Activated CD8-positive, alpha-beta memory T cell treated with anti-CD3 and anti-CD28 coated beads, Interleukin-2, amount 10 ng/mL, durations not matched to agents 7 days and 5 days (primary cell): ENCODE results near the gene ZMYM2. TPM values are rescaled to one million over a fixed set of nuclear protein-coding genes. Genes with fewer than 3 reads are reported as not detected.

Experiments used
- ATAC-seq: fragments of 150-1000 bp; cut with Tn5 transposase; one replicate; pipeline ENCODE4 v1.10.0; 2021; ENCODE audit warnings: moderate library complexity
- CTCF ChIA-PET: fragments of 350-600 bp; sonication (Branson Sonifier 250); formaldehyde crosslinking; loops from one replicate; lab custom pipeline; 2021; ENCODE audit warnings: antibody characterized with exemption; lab: Charles Lee
- DNase-seq: peaks from one replicate; pipeline ENCODE4 v3.0.0-alpha.2; 2020
- H3K27ac Mint-ChIP-seq: one replicate; pipeline ENCODE4 v1.8.0; 2021; ENCODE audit warnings: mild to moderate bottlenecking, mixed read lengths
- H3K27me3 Mint-ChIP-seq: one replicate; pipeline ENCODE4 v1.8.0; 2021; ENCODE audit warnings: mixed read lengths
- H3K36me3 Mint-ChIP-seq: one replicate; pipeline ENCODE4 v1.8.0; 2021; ENCODE audit warnings: mild to moderate bottlenecking, mixed read lengths
- H3K4me1 Mint-ChIP-seq: one replicate; pipeline ENCODE4 v1.8.0; 2021; ENCODE audit warnings: mixed read lengths
- H3K4me3 Mint-ChIP-seq: one replicate; pipeline ENCODE4 v1.8.0; 2021; ENCODE audit warnings: mild to moderate bottlenecking, moderate library complexity, mixed read lengths
- H3K9me3 Mint-ChIP-seq: one replicate; pipeline ENCODE4 v1.8.0; 2022; ENCODE audit warnings: low read depth, mixed read lengths
- total RNA-seq, 2 experiments: library from RNA; stranded (reverse); gene quantifications; one replicate each; pipeline ENCODE4 v1.2.3, GENCODE V29; 2021

ZMYM2 gene
- total RNA-seq, 2 experiments from 2014 or later, result 51.6 to 67.6 TPM

DNA sequence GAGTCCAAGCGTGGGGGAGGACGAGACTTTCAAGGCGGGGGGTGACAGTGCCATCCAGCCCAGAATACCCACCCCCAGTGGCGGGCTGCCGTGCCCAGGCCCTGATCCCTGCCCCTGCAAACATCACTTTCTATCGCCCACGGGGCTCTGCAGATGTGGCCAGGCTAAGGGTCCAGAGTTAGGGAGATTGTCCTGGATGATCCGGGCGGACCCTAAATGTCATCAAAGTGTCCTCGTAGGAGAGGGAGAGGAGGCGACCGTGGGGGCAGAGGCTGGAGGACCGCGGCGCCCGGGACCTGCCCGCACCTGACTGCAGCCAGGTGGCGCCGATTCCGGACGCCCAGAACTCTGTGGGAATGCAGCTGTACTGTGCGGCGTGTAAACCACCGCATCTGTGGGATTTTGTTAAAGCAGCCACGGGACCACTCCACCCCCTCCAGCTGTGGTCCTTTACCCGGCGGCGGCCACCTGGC, 170.0 kb downstream of the ZMYM2 start:
- no peak overlapping the region for H3K27ac Mint-ChIP-seq
- H3K4me1 Mint-ChIP-seq, result no peaks in the 10 kb centered on the region
- H3K27me3 Mint-ChIP-seq, result peaks cover 30% of the 10 kb centered on the region
- H3K9me3 Mint-ChIP-seq, result no peaks in the 10 kb centered on the region
- CTCF ChIA-PET, result interaction anchor here (0.8 to 2.9 kb wide), 13 partner anchors 9 to 194 kb away, joined by 3 to 37 read pairs (median 5); partner anchors contain the start of gene GJA3
- no peaks in the 10 kb centered on the region for H3K36me3 Mint-ChIP-seq
- ATAC-seq, result peak; percentile 14
- DNase-seq, result no peak
- peak overlapping the region; percentile 49 for H3K4me3 Mint-ChIP-seq

DNA sequence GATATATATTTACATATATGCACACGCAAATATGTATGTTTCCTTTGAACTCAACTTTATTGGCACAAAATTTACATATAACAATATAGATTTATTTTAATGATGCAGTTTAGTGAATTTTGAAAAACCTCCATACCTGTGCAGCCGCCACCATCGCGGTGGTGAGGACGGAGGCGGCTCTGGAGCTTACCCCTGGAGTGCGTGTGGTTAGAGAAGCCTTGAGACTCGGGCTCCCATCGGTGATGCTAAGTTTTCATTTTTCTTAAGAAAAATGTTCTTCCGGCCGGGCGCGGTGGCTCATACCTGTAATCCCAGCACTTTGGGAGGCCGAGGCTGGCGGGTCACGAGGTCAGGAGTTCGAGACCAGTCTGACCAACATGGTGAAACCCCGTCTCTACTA, 170.5 kb downstream of the ZMYM2 start:
- Mint-ChIP-seq H3K36me3 (no peaks in the 10 kb centered on the region), H3K27ac (no peak overlapping the region), H3K4me1 (no peaks in the 10 kb centered on the region), H3K27me3 (peaks cover 27% of the 10 kb centered on the region), H3K9me3 (no peaks in the 10 kb centered on the region), H3K4me3 (no peak overlapping the region)
- ATAC-seq, result no peak
- no peak for DNase-seq
- CTCF ChIA-PET, result interaction anchor here (1.5 to 2.9 kb wide), 6 partner anchors 9 to 67 kb away, joined by 4 to 22 read pairs (median 6); no protein-coding TSS in a partner anchor

DNA sequence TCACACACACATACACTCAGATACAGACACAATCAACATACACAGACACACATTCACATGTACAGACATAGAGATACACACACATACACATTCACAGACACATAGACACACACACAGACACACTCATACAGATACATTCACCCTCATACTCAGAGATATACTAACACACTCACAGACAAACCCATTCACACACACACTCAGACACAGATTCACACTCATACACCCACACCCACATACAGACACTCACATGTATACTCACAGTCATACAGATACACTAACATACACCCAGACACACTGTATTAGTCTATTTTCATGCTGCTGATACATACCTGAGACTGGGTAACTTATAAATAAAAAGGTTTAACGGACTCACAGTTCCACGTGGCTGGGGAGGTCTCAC, 171.5 kb downstream of the ZMYM2 start:
- no peaks in the 10 kb centered on the region for H3K36me3 Mint-ChIP-seq
- H3K27ac Mint-ChIP-seq, result no peak overlapping the region
- no peaks in the 10 kb centered on the region for H3K9me3 Mint-ChIP-seq
- DNase-seq (no peak), ATAC-seq (no peak)
- H3K27me3 Mint-ChIP-seq, result peaks cover 20% of the 10 kb centered on the region
- no peaks in the 10 kb centered on the region for H3K4me1 Mint-ChIP-seq
- CTCF ChIA-PET, result no interaction called here
- no peak overlapping the region for H3K4me3 Mint-ChIP-seq

DNA sequence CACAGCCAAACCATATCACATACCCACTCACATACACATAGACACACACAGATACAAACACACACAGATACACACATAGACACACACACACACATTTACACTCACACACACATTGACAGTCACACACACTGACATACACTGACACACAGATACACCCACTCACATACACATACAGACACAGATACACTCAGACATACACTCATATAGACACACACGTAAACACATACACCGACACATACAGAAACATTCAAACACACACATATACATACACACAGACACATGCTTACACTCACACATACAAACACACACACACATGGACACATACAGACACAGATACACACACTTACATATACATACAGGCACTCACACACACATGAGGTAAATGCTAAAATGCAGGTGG, 172.1 kb downstream of the ZMYM2 start:
- H3K9me3 Mint-ChIP-seq, result no peaks in the 10 kb centered on the region
- peaks cover 17% of the 10 kb centered on the region for H3K27me3 Mint-ChIP-seq
- H3K4me3 Mint-ChIP-seq, result no peak overlapping the region
- DNase-seq (no peak), ATAC-seq (no peak)
- CTCF ChIA-PET, result interaction anchor here (1.3 kb wide), 1 partner anchor 11 kb away, joined by 3 read pairs; no protein-coding TSS in a partner anchor
- no peaks in the 10 kb centered on the region for H3K4me1 Mint-ChIP-seq
- no peak overlapping the region for H3K27ac Mint-ChIP-seq
- no peaks in the 10 kb centered on the region for H3K36me3 Mint-ChIP-seq

DNA sequence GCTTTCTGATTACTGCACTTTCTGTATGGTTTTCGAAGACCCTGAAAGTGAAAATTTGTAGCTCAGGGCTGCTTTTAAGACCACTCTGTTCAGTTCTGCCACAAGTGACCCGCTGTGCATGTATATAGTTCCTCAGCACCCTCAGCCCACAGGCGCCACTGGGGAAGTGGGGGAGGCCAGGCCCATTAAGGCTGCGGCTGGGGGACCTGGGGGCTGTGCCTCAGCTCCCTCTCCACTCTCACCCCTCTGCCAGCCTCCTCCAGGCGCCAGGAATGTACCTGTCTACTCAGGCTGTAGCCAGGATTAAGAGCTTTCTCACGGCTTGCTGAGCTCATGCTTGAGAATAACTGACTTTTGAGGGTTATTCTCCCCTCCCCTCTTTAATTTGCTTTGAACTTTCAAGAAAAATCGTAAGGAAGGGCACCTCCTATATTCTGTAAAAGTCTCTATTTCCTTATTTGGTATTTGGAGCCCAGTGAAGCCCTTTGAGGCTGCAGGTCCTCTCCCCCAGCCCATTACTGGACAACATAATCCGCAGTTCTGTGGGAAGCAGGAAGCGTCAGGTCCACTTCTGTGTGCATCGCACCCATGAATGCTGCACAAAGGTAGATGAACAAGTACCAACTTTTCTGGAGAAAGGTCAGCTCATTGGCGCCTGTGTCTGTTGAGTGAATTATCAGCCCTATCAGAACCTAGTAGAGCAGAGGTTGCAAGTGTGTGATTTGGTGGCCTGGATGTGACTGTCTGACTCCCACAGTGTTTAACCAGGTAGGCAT, 172.7 kb downstream of the ZMYM2 start:
- Mint-ChIP-seq H3K4me3 (no peak overlapping the region), H3K27me3 (peaks cover 14% of the 10 kb centered on the region), H3K36me3 (no peaks in the 10 kb centered on the region), H3K9me3 (no peaks in the 10 kb centered on the region), H3K4me1 (no peaks in the 10 kb centered on the region), H3K27ac (no peak overlapping the region)
- DNase-seq, result no peak
- no peak for ATAC-seq
- CTCF ChIA-PET, result interaction anchor here (1.3 kb wide), 1 partner anchor 12 kb away, joined by 3 read pairs; no protein-coding TSS in a partner anchor

DNA sequence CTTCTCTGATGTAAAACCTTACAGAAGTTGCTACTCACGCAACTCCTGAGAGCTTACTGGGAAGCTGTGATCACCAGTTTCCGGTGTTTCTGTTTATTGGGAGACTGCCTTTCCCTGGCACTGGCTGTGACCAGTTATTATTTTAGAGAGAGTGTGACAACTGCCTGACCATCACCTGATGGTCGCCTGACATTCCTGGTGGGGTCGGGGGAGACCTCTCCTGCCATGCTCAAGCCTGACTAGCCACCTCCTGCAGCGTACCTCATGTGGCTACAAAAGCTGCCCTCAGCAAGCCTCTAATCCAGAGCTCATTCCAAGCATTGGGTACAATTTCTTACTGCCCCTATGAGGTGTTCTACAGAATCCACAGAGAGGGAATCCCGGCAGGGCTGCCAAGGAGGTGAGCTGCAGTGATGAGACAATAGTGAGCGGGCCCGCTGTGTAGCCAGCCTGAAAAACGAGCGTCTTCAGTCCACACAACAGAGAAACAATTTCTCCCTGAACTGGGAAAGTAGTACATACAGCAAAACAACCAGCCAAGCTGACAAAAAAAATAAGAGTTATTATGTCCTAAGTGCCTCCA, 173.6 kb downstream of the ZMYM2 start:
- H3K36me3 Mint-ChIP-seq, result no peaks in the 10 kb centered on the region
- DNase-seq (peak; percentile 21), ATAC-seq (no peak)
- no peaks in the 10 kb centered on the region for H3K9me3 Mint-ChIP-seq
- H3K4me3 Mint-ChIP-seq, result no peak overlapping the region
- peaks cover 6% of the 10 kb centered on the region for H3K4me1 Mint-ChIP-seq
- peaks cover 20% of the 10 kb centered on the region for H3K27me3 Mint-ChIP-seq
- CTCF ChIA-PET, result interaction anchor here (0.9 kb wide), 1 partner anchor 148 kb away, joined by 3 read pairs; no protein-coding TSS in a partner anchor
- no peak overlapping the region for H3K27ac Mint-ChIP-seq

DNA sequence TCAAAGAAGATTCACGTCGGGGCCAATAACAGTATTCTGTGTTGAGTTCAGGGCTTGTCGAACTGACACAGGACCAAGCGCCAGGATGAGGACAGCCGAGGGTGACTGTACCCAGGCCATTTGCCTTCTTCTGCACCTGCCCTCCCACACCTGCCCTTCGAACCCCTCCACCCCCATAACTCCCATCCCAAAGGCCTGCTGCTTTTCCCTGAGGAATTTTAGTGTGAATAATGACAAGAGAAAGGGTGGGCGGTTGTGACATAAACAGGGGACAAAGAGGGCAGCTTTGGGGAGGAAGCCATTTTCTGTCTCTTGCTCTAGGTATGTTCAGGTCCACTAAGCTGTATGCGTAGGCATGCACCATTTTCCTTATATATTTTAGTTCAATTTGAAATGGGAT, 176.2 kb downstream of the ZMYM2 start:
- CTCF ChIA-PET, result interaction anchor here (0.9 kb wide), 1 partner anchor 149 kb away, joined by 3 read pairs; no protein-coding TSS in a partner anchor
- Mint-ChIP-seq H3K27ac (no peak overlapping the region), H3K27me3 (peaks cover 35% of the 10 kb centered on the region), H3K4me3 (no peak overlapping the region), H3K9me3 (no peaks in the 10 kb centered on the region), H3K4me1 (peaks cover 6% of the 10 kb centered on the region), H3K36me3 (no peaks in the 10 kb centered on the region)
- ATAC-seq (no peak), DNase-seq (peak; percentile 19)

DNA sequence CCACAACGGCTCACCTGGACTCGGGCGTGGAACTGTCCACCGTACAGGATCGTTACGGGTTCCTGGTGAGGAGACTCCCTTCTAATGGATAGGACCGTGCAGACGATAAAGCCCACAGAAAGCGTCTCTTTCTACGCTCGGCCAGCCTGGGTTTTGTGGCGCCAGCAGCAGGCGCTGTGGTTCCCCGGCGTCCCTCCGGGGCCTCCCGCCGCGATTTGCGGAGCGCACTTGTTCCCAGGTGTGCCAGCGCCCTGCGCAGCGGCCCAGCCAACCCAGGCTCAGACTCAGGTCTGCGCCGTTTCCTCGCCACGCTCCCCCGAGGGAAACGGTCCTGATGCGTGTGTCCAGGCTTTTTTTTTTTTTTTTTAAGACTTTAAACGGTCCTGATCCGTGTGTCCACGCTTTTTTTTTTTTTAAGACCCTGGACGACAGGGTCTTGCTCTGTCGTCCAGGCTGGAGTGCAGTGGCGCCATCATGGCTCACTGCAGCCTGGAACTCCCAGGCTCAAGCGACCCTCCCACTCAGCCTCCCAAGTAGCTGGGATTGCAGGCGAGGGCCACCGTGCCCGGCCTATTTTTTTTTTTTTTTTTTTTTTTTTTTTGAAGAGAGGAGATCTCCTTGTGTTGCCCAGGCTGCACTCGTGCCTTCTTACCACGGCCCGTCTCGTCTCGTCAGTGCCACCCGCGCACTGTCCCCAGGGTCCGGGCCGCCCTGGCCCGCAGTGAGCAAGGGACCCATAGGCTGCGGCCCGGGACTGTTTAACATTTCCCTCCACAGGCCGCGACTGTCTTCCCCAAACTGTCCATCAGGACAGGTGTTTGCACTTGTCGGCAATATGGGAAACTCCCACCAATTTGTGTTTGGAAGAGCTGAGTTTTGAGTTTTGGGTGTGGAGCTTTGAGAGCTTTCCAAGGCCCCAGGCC, 178.5 kb downstream of the ZMYM2 start:
- H3K4me1 Mint-ChIP-seq, result peaks cover 7% of the 10 kb centered on the region
- CTCF ChIA-PET, result interaction anchor here (1.2 to 1.4 kb wide), 2 partner anchors 9 to 10 kb away, joined by 4 to 6 read pairs; no protein-coding TSS in a partner anchor
- peak overlapping the region; percentile 18 for H3K4me3 Mint-ChIP-seq
- H3K36me3 Mint-ChIP-seq, result no peaks in the 10 kb centered on the region
- DNase-seq (peak; percentile 57), ATAC-seq (peak; percentile 69)
- H3K27ac Mint-ChIP-seq, result no peak overlapping the region
- H3K9me3 Mint-ChIP-seq, result no peaks in the 10 kb centered on the region
- peaks cover 56% of the 10 kb centered on the region for H3K27me3 Mint-ChIP-seq

DNA sequence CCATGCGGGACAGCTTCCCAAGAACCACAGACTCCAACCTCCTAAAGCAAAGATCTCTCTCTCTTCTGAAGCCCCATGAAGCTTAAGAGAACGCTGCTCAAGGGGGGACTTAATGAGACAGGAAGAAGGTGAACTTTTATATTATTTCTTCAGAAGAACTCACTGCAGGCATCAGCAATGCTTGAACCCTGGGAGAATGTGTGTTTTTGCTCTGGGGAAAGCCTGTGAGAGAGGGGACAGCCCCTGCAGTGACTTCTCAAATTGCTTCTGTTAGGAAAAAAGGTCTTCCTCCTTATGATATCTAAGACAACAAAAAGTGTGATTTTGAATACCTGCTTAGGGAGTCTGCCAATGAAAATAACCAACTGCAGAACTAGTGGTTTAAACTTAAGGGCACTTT, 179.3 kb downstream of the ZMYM2 start:
- DNase-seq, result no peak
- ATAC-seq, result no peak
- Mint-ChIP-seq H3K27me3 (peaks cover 61% of the 10 kb centered on the region), H3K9me3 (no peaks in the 10 kb centered on the region), H3K36me3 (no peaks in the 10 kb centered on the region), H3K4me3 (no peak overlapping the region), H3K4me1 (peaks cover 11% of the 10 kb centered on the region), H3K27ac (no peak overlapping the region)
- CTCF ChIA-PET, result interaction anchor here (1.2 to 1.4 kb wide), 2 partner anchors 10 kb away, joined by 4 to 6 read pairs; no protein-coding TSS in a partner anchor

DNA sequence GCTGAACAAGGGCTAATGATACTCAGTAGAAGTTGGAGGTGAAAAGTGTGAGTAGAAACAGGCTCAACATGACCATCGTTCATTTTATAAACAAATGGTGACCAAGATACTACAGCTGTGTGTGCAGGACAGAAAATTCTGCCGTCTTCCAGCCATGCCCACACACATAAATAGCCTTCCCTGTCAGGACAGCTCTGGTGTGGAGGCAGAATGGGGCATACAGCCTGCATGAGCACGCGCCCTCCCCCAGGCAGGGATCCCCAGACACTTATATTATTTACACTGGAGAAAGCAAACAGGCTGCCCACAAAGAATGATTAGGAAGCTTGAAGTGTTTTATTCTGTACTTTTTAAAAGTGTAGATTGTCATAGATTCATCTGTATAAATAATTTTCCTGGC, 182.0 kb downstream of the ZMYM2 start:
- Mint-ChIP-seq H3K27me3 (peaks cover 68% of the 10 kb centered on the region), H3K9me3 (no peaks in the 10 kb centered on the region), H3K4me3 (no peak overlapping the region), H3K27ac (no peak overlapping the region), H3K4me1 (peaks cover 13% of the 10 kb centered on the region), H3K36me3 (no peaks in the 10 kb centered on the region)
- CTCF ChIA-PET, result interaction anchor here (1.2 kb wide), 1 partner anchor 13 kb away, joined by 3 read pairs; no protein-coding TSS in a partner anchor
- ATAC-seq (no peak), DNase-seq (no peak)
